SK-N-SH (cell line): ENCODE data around the gene NIN. TPM values are rescaled to one million over a fixed set of nuclear protein-coding genes. Genes with fewer than 3 reads are reported as not detected.

Experiments
- CTCF ChIA-PET: fragments of 300-600, 350-600 bp; formaldehyde crosslinking; extraction: SDS; loops from one replicate; lab custom pipeline; 2021; lab: Yijun Ruan, JAX
- POLR2A ChIA-PET: fragments of 350-600 bp; sonication (Branson Sonifier 250); formaldehyde crosslinking; extraction: SDS; loops from one replicate; lab custom pipeline; 2020; ENCODE audit warnings: antibody characterized with exemption, inconsistent platforms; lab: Yijun Ruan, JAX
- DNase-seq: peaks from one replicate; pipeline ENCODE4 v3.0.0; 2012
- H2AFZ ChIP-seq: fragments of 200-600 bp; sonication (generic); 2 replicates; pipeline ENCODE4 v1.8.1; 2016; ENCODE audit warnings: antibody characterized with exemption, mild to moderate bottlenecking, low read depth
- H3F3A ChIP-seq: fragments of 200-600 bp; sonication (generic); replicated peaks from 2 replicates; pipeline ENCODE3; 2016; ENCODE audit warnings: antibody characterized with exemption, mild to moderate bottlenecking; ENCODE audit not compliant: insufficient read depth
- H3K27ac ChIP-seq, 2 experiments: fragments of 200-500 bp in 1 of 2; fragments of 200-600 bp in 1 of 2; sonication (Bioruptor generic) in 1 of 2; sonication (generic), shearing (Covaris generic) in 1 of 2; 2 replicates each; pipeline versions ENCODE4 v1.5.1 to v1.6.1; 2014 to 2016; ENCODE audit warnings: low read depth in 2 of 2, inconsistent platforms in 1 of 2, low read length in 1 of 2, mild to moderate bottlenecking in 1 of 2, mixed read lengths in 1 of 2
- H3K27me3 ChIP-seq: fragments of 200-600 bp; sonication (generic), shearing (Covaris generic); 2 replicates; pipeline ENCODE4 v1.6.1; 2016; ENCODE audit warnings: mixed run types; ENCODE audit not compliant: insufficient read depth
- H3K36me3 ChIP-seq, 2 experiments: fragments of 200-500 bp in 1 of 2; fragments of 200-600 bp in 1 of 2; sonication (Bioruptor generic) in 1 of 2; sonication (generic) in 1 of 2; replicated peaks in 1 of 2; 2 replicates each; pipeline versions ENCODE3 to v1.5.1; 2014 to 2016; ENCODE audit warnings: low read length in 1 of 2, mild to moderate bottlenecking in 1 of 2; ENCODE audit not compliant: insufficient read depth in 2 of 2, control insufficient read depth in 1 of 2
- H3K4me1 ChIP-seq, 2 experiments: fragments of 200-500 bp in 1 of 2; fragments of 200-600 bp in 1 of 2; sonication (Bioruptor generic) in 1 of 2; sonication (generic), shearing (Covaris generic) in 1 of 2; 2 replicates each; pipeline versions ENCODE4 v1.5.1 to v1.6.1; 2014 to 2016; ENCODE audit warnings: low read depth in 1 of 2, low read length in 1 of 2, mixed run types in 1 of 2; ENCODE audit not compliant: insufficient read depth in 2 of 2, control insufficient read depth in 1 of 2
- H3K4me2 ChIP-seq: fragments of 200-600 bp; sonication (generic), shearing (Covaris generic); 2 replicates; pipeline ENCODE4 v1.6.1; 2017; ENCODE audit warnings: mixed run types
- H3K4me3 ChIP-seq, 2 experiments: fragments of 200-500 bp in 1 of 2; fragments of 200-600 bp in 1 of 2; sonication (Bioruptor generic) in 1 of 2; sonication (generic), shearing (Covaris generic) in 1 of 2; 2 replicates each; pipeline versions ENCODE4 v1.5.1 to v1.8.1; 2014 to 2016; ENCODE audit warnings: low read depth in 2 of 2, inconsistent platforms in 1 of 2, low read length in 1 of 2, mild to moderate bottlenecking in 1 of 2, mixed read lengths in 1 of 2, moderate library complexity in 1 of 2
- H3K79me2 ChIP-seq: fragments of 200-600 bp; sonication (generic); 2 replicates; pipeline ENCODE4 v1.8.1; 2017; ENCODE audit warnings: mild to moderate bottlenecking; ENCODE audit not compliant: insufficient read depth
- H3K9ac ChIP-seq: fragments of 200-600 bp; sonication (generic); 2 replicates; pipeline ENCODE4 v1.6.1; 2017; ENCODE audit warnings: mixed run types
- H3K9me2 ChIP-seq: fragments of 200-600 bp; sonication (generic); 2 replicates; pipeline ENCODE4 v1.6.1; 2017; ENCODE audit warnings: mixed run types
- H3K9me3 ChIP-seq: fragments of 200-600 bp; sonication (generic); 2 replicates; pipeline ENCODE4 v1.6.1; 2017; ENCODE audit warnings: mixed run types, mild to moderate bottlenecking, moderate library complexity
- H4K20me1 ChIP-seq: fragments of 200-600 bp; sonication (generic); 2 replicates; pipeline ENCODE4 v1.6.1; 2017; ENCODE audit warnings: mild to moderate bottlenecking, mixed run types; ENCODE audit not compliant: insufficient read depth
- CHD2 ChIP-seq: fragments of 150-350 bp; IDR thresholded peaks from 2 replicates; pipeline ENCODE4 v1.6.1; 2018; ENCODE audit warnings: low read length; ENCODE audit not compliant: partially characterized antibody
- ELF1 ChIP-seq: IDR thresholded peaks from 2 replicates; pipeline ENCODE4 v1.4.0; 2012
- EP300 ChIP-seq, 2 experiments: IDR thresholded peaks; 2 replicates each; pipeline versions ENCODE4 v1.4.0 to v1.6.1; 2012; ENCODE audit warnings: borderline replicate concordance in 1 of 2, low read depth in 1 of 2, low read length in 1 of 2
- FOSL2 ChIP-seq: IDR thresholded peaks from 2 replicates; pipeline ENCODE4 v1.4.0; 2012; ENCODE audit warnings: low read depth, mild to moderate bottlenecking, moderate library complexity, borderline replicate concordance
- GABPA ChIP-seq: IDR thresholded peaks from 2 replicates; pipeline ENCODE4 v1.4.0; 2012; ENCODE audit warnings: low read depth, mild to moderate bottlenecking
- GATA2 ChIP-seq: sonication (generic); formaldehyde crosslinking; IDR thresholded peaks from 2 replicates; pipeline ENCODE4 v1.5.0; 2020; ENCODE audit warnings: mild to moderate bottlenecking, missing genetic modification reagents
- IRF3 ChIP-seq: fragments of 150-350 bp; IDR thresholded peaks from 2 replicates; pipeline ENCODE4 v1.6.1; 2016; ENCODE audit warnings: mild to moderate bottlenecking, low read depth, low read length
- JUND ChIP-seq: IDR thresholded peaks from 2 replicates; pipeline ENCODE4 v1.4.0; 2012
- MXI1 ChIP-seq: IDR thresholded peaks from 2 replicates; pipeline ENCODE4 v1.6.1; 2012; ENCODE audit warnings: mild to moderate bottlenecking, low read depth, low read length, improper control_type of control experiment
- NFIC ChIP-seq: IDR thresholded peaks from 2 replicates; pipeline ENCODE4 v1.4.0; 2012; ENCODE audit warnings: borderline replicate concordance
- PBX3 ChIP-seq: IDR thresholded peaks from 2 replicates; pipeline ENCODE4; 2012
- POLR2AphosphoS5 ChIP-seq: IDR thresholded peaks from 2 replicates; pipeline ENCODE4 v1.6.1; 2012; ENCODE audit warnings: low read depth, low read length
- RAD21 ChIP-seq: IDR thresholded peaks from 2 replicates; pipeline ENCODE4 v1.6.1; 2012; ENCODE audit warnings: mild to moderate bottlenecking, low read length
- RCOR1 ChIP-seq: fragments of 150-350 bp; IDR thresholded peaks from 2 replicates; pipeline ENCODE4 v1.6.1; 2017; ENCODE audit warnings: antibody characterized with exemption, low read length
- RFX5 ChIP-seq: IDR thresholded peaks from 2 replicates; pipeline ENCODE4 v1.6.1; 2012; ENCODE audit warnings: mild to moderate bottlenecking, improper control_type of control experiment, low read length
- RXRA ChIP-seq: IDR thresholded peaks from 2 replicates; pipeline ENCODE4 v1.4.0; 2012; ENCODE audit warnings: low read depth, mild to moderate bottlenecking, borderline replicate concordance
- SIN3A ChIP-seq: IDR thresholded peaks from 2 replicates; pipeline ENCODE4 v1.6.1; 2012; ENCODE audit warnings: low read depth, mild to moderate bottlenecking, low read length, moderate library complexity, borderline replicate concordance
- SMC3 ChIP-seq: IDR thresholded peaks from 2 replicates; pipeline ENCODE4 v1.6.1; 2012; ENCODE audit warnings: low read depth, low read length, improper control_type of control experiment
- TAF1 ChIP-seq: IDR thresholded peaks from 2 replicates; pipeline ENCODE4 v1.6.1; 2012; ENCODE audit warnings: low read depth, mild to moderate bottlenecking, low read length, moderate library complexity, borderline replicate concordance
- TCF12 ChIP-seq: IDR thresholded peaks from 2 replicates; pipeline ENCODE4 v1.4.0; 2012
- USF1 ChIP-seq: IDR thresholded peaks from 2 replicates; pipeline ENCODE4 v1.4.0; 2012; ENCODE audit warnings: low read depth, borderline replicate concordance
- YY1 ChIP-seq: IDR thresholded peaks from 2 replicates; pipeline ENCODE4 v1.4.0; 2012; ENCODE audit warnings: low read depth, mild to moderate bottlenecking
- WGBS: methylation state at CpG from one replicate; pipeline ENCODE4 v1.1.6; 2017; ENCODE audit warnings: low lambda C conversion rate; 5-methylcytosine and 5-hydroxymethylcytosine counted together
- polyA plus RNA-seq, 3 experiments: library from polyadenylated mRNA; depleted of rRNA; stranded (reverse); fragments of >200 nt; gene quantifications; 2 replicates each; pipeline ENCODE4 v1.2.3, GENCODE V29; 2012
- TF ChIP-seq, protein P1 (sequence below): fragments of 200-600 bp; sonication (generic); IDR thresholded peaks from 2 replicates; pipeline ENCODE4 v1.6.1; 2017; ENCODE audit warnings: antibody characterized with exemption, mild to moderate bottlenecking, moderate library complexity

Gene NIN
- polyA plus RNA-seq, 1 of the 3 experiments (the other 2 are of a cell fraction): 10.0 TPM

- Histone ChIP-seq H3F3A (no peaks in the 10 kb centered on the region), H3K4me1 (peaks cover 3 to 4% of the 10 kb centered on the region in 2 experiments; a peak in 2 of 4 replicates), H4K20me1 (no peaks in the 10 kb centered on the region), H3K27me3 (no peaks in the 10 kb centered on the region), H3K9ac (no peak overlapping the region), H3K4me3 (no peak overlapping the region), H2AFZ (no peak overlapping the region), H3K27ac (no peak overlapping the region), H3K9me2 (no peaks in the 10 kb centered on the region), H3K79me2 (no peaks in the 10 kb centered on the region), H3K4me2 (no peak overlapping the region), H3K36me3 (no peaks in the 10 kb centered on the region), H3K9me3 (no peaks in the 10 kb centered on the region)
- no peak for DNase-seq
- POLR2A ChIA-PET: no interaction called here
- CTCF ChIA-PET: interaction anchor here (1.6 kb wide), 2 partner anchors 246 to 322 kb away, joined by 3 to 5 read pairs; no protein-coding TSS in a partner anchor
- TF ChIP-seq TCF12: no peak
- no peak for TF ChIP-seq JUND
- TF ChIP-seq, protein P1, sequence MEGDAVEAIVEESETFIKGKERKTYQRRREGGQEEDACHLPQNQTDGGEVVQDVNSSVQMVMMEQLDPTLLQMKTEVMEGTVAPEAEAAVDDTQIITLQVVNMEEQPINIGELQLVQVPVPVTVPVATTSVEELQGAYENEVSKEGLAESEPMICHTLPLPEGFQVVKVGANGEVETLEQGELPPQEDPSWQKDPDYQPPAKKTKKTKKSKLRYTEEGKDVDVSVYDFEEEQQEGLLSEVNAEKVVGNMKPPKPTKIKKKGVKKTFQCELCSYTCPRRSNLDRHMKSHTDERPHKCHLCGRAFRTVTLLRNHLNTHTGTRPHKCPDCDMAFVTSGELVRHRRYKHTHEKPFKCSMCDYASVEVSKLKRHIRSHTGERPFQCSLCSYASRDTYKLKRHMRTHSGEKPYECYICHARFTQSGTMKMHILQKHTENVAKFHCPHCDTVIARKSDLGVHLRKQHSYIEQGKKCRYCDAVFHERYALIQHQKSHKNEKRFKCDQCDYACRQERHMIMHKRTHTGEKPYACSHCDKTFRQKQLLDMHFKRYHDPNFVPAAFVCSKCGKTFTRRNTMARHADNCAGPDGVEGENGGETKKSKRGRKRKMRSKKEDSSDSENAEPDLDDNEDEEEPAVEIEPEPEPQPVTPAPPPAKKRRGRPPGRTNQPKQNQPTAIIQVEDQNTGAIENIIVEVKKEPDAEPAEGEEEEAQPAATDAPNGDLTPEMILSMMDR: no peak
- no peak for TF ChIP-seq NFIC
- TF ChIP-seq MXI1: no peak
- TF ChIP-seq GATA2 (CRISPR knock-in tag): no peak
- no peak for TF ChIP-seq SIN3A
- no peak for TF ChIP-seq RXRA
- WGBS: 82% methylated on average over 5 of the region's 5 CpGs
Observed at GRCh38 chr14:50864946-50865345, 34.0 kb upstream of the NIN start.

DNA sequence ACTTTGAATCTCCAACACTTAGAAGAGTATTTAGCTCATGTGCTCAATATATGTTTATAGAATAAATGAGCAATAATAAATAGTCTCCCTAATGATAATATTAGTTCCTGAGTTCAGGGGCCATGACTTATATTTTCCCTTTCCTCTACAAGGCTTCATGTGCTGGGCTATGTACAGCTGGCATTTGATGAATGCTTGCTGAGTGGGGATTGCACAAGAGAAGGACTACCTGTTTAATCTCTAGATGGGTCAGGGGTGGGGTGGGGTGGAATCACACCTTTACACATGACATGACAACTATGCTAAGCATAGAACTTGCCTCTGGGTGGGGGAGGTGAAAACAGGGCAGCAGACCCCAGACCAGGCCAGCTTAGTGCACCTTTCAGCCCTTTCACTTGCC, 33.3 kb upstream of the NIN start:
- no peaks in the 10 kb centered on the region for H3K27me3 ChIP-seq
- no peak overlapping the region for H3K4me2 ChIP-seq
- H2AFZ ChIP-seq: no peak overlapping the region
- TF ChIP-seq IRF3 (no peak), GABPA (no peak), RXRA (no peak), CHD2 (no peak), RCOR1 (no peak), USF1 (no peak), NFIC (no peak), POLR2AphosphoS5 (no peak), SIN3A (no peak), RAD21 (no peak), YY1 (no peak), TAF1 (no peak), FOSL2 (no peak), ELF1 (no peak), PBX3 (no peak), RFX5 (no peak), MXI1 (no peak), GATA2 (CRISPR knock-in tag) (no peak), EP300 (IDR thresholded peaks at IDR 0.05; ENCODE audit: borderline replicate concordance in 1 of 2, low read depth in 1 of 2, low read length in 1 of 2) (no peak), SMC3 (no peak)
- H3K36me3 ChIP-seq: no peaks in the 10 kb centered on the region
- no peaks in the 10 kb centered on the region for H3K79me2 ChIP-seq
- ChIA-PET POLR2A (no interaction called here), CTCF (interaction anchor here (1.6 kb wide), 2 partner anchors 245 to 322 kb away, joined by 3 to 5 read pairs; no protein-coding TSS in a partner anchor)
- H3K9me3 ChIP-seq: no peaks in the 10 kb centered on the region
- no peak for DNase-seq
- no peak overlapping the region for H3K9ac ChIP-seq
- H4K20me1 ChIP-seq: no peaks in the 10 kb centered on the region
- H3K27ac ChIP-seq: no peak overlapping the region
- no peak overlapping the region for H3K4me3 ChIP-seq
- H3K4me1 ChIP-seq: peaks cover 4 to 5% of the 10 kb centered on the region in 2 experiments; a peak in 2 of 4 replicates
- H3K9me2 ChIP-seq: no peaks in the 10 kb centered on the region
- H3F3A ChIP-seq: no peaks in the 10 kb centered on the region
